Measurements from ENCODE around the gene CUL9.

DNA sequence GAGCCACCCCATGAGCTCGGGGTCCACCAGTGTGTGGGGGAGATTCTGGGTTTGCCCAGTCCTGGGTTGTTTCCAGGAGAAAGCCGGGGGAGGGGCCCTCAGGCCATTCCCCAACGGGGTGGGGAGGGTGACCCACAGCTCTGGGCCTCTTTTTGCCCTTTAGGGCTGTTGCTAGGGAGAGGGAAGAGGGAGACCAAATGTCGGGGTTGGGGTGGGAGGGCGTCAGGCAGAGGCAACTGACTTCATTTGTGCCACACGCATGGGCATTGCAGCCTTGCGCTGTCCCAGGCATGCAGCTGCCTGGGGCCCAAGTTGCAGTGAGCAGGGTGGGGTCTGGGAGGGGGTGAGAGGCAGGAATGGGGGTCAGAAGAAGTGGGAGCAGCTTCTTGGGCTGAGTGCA, 1.9 kb upstream of the CUL9 start:
- TF ChIP-seq, protein P1, sequence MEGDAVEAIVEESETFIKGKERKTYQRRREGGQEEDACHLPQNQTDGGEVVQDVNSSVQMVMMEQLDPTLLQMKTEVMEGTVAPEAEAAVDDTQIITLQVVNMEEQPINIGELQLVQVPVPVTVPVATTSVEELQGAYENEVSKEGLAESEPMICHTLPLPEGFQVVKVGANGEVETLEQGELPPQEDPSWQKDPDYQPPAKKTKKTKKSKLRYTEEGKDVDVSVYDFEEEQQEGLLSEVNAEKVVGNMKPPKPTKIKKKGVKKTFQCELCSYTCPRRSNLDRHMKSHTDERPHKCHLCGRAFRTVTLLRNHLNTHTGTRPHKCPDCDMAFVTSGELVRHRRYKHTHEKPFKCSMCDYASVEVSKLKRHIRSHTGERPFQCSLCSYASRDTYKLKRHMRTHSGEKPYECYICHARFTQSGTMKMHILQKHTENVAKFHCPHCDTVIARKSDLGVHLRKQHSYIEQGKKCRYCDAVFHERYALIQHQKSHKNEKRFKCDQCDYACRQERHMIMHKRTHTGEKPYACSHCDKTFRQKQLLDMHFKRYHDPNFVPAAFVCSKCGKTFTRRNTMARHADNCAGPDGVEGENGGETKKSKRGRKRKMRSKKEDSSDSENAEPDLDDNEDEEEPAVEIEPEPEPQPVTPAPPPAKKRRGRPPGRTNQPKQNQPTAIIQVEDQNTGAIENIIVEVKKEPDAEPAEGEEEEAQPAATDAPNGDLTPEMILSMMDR (IDR thresholded peaks at IDR 0.05), result no peak
- TF ChIP-seq POLR2A (IDR thresholded peaks at IDR 0.05), result no peak

All from prostate gland (tissue), 2 donors.